Measurements from ENCODE around the gene ADARB1.

Gene ADARB1

GRCh38 chr21:45105906-45106485 lies 31.6 kb downstream of the ADARB1 start (continued):
- TF ChIP-seq HOXA7 (CRISPR knock-in tag; IDR thresholded peaks at IDR 0.05; ENCODE audit: borderline replicate concordance) (no peak), ZBTB1 (tag by site-specific recombination; IDR thresholded peaks at IDR 0.05) (no peak), ZFP37 (tag by site-specific recombination; IDR thresholded peaks at IDR 0.05) (no peak), ZNF555 (tag by site-specific recombination; conservative IDR thresholded peaks at IDR 0.05) (no peak), SCRT2 (tag by site-specific recombination; IDR thresholded peaks at IDR 0.05) (no peak), ZFP41 (tag by site-specific recombination; IDR thresholded peaks at IDR 0.05; ENCODE audit: borderline replicate concordance) (no peak), KLF1 (tag by site-specific recombination; IDR thresholded peaks at IDR 0.05) (no peak), HOXD13 (CRISPR knock-in tag; IDR thresholded peaks at IDR 0.05; ENCODE audit: borderline replicate concordance) (no peak), ZNF518A (tag by site-specific recombination; conservative IDR thresholded peaks at IDR 0.05; ENCODE audit: low read depth) (no peak), GFI1B (tag by site-specific recombination; IDR thresholded peaks at IDR 0.05) (no peak), ZSCAN5A (tag by site-specific recombination; IDR thresholded peaks at IDR 0.05) (no peak; the same call in 1 of the 2 replicates), ZNF274 (IDR thresholded peaks at IDR 0.05; ENCODE audit: low read length) (no peak), ZNF274 (tag by site-specific recombination; IDR thresholded peaks at IDR 0.05; ENCODE audit: borderline replicate concordance) (no peak), ZFHX2 (tag by site-specific recombination; conservative IDR thresholded peaks at IDR 0.05) (peak; percentile 92), ZNF146 (tag by site-specific recombination; IDR thresholded peaks at IDR 0.05) (no peak), ZNF211 (tag by site-specific recombination; IDR thresholded peaks at IDR 0.05; ENCODE audit: low read depth) (no peak), ZNF354C (tag by site-specific recombination; IDR thresholded peaks at IDR 0.05; ENCODE audit: borderline replicate concordance, low read depth) (no peak), ZBTB48 (tag by site-specific recombination; IDR thresholded peaks at IDR 0.05) (no peak), ZIC2 (tag by site-specific recombination; IDR thresholded peaks at IDR 0.05) (peak; percentile 80), ZBTB17 (tag by site-specific recombination; IDR thresholded peaks at IDR 0.05) (no peak), ZNF585B (tag by site-specific recombination; IDR thresholded peaks at IDR 0.05) (no peak), YY2 (tag by site-specific recombination; IDR thresholded peaks at IDR 0.05) (no peak), ZNF600 (tag by site-specific recombination; IDR thresholded peaks at IDR 0.05) (0 out of 2 replicates have a peak, but pooled peaks have one; percentile 27), FEZF1 (tag by site-specific recombination; IDR thresholded peaks at IDR 0.05) (peak; percentile 73), ZNF571 (tag by site-specific recombination; IDR thresholded peaks at IDR 0.05) (no peak)
- TF ChIP-seq, protein P1, sequence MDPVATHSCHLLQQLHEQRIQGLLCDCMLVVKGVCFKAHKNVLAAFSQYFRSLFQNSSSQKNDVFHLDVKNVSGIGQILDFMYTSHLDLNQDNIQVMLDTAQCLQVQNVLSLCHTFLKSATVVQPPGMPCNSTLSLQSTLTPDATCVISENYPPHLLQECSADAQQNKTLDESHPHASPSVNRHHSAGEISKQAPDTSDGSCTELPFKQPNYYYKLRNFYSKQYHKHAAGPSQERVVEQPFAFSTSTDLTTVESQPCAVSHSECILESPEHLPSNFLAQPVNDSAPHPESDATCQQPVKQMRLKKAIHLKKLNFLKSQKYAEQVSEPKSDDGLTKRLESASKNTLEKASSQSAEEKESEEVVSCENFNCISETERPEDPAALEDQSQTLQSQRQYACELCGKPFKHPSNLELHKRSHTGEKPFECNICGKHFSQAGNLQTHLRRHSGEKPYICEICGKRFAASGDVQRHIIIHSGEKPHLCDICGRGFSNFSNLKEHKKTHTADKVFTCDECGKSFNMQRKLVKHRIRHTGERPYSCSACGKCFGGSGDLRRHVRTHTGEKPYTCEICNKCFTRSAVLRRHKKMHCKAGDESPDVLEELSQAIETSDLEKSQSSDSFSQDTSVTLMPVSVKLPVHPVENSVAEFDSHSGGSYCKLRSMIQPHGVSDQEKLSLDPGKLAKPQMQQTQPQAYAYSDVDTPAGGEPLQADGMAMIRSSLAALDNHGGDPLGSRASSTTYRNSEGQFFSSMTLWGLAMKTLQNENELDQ (tag by site-specific recombination; IDR thresholded peaks at IDR 0.05; ENCODE audit: low read depth): peak; percentile 26; the same call in 1 of the 2 replicates
- TF ChIP-seq, protein P2, sequence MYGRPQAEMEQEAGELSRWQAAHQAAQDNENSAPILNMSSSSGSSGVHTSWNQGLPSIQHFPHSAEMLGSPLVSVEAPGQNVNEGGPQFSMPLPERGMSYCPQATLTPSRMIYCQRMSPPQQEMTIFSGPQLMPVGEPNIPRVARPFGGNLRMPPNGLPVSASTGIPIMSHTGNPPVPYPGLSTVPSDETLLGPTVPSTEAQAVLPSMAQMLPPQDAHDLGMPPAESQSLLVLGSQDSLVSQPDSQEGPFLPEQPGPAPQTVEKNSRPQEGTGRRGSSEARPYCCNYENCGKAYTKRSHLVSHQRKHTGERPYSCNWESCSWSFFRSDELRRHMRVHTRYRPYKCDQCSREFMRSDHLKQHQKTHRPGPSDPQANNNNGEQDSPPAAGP (tag by site-specific recombination; IDR thresholded peaks at IDR 0.05): no peak
- TF ChIP-seq, protein P3, sequence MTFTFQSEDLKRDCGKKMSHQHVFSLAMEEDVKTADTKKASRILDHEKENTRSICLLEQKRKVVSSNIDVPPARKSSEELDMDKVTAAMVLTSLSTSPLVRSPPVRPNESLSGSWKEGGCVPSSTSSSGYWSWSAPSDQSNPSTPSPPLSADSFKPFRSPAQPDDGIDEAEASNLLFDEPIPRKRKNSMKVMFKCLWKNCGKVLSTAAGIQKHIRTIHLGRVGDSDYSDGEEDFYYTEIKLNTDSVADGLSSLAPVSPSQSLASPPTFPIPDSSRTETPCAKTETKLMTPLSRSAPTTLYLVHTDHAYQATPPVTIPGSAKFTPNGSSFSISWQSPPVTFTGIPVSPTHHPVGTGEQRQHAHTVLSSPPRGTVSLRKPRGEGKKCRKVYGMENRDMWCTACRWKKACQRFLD (tag by site-specific recombination; IDR thresholded peaks at IDR 0.05): no peak
- TF ChIP-seq, protein P4, sequence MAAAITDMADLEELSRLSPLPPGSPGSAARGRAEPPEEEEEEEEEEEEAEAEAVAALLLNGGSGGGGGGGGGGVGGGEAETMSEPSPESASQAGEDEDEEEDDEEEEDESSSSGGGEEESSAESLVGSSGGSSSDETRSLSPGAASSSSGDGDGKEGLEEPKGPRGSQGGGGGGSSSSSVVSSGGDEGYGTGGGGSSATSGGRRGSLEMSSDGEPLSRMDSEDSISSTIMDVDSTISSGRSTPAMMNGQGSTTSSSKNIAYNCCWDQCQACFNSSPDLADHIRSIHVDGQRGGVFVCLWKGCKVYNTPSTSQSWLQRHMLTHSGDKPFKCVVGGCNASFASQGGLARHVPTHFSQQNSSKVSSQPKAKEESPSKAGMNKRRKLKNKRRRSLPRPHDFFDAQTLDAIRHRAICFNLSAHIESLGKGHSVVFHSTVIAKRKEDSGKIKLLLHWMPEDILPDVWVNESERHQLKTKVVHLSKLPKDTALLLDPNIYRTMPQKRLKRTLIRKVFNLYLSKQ (tag by site-specific recombination; IDR thresholded peaks at IDR 0.05; ENCODE audit: borderline replicate concordance): no peak
